ENCODE measurements around the gene MRPL27. TPM values are rescaled to one million over a fixed set of nuclear protein-coding genes. Genes with fewer than 3 reads are reported as not detected.
A peak's percentile ranks its signal among the peaks of the same experiment; 100 is the strongest.

MRPL27 gene
- total RNA-seq, 1 experiment from 2014 or later, result 106 TPM

DNA sequence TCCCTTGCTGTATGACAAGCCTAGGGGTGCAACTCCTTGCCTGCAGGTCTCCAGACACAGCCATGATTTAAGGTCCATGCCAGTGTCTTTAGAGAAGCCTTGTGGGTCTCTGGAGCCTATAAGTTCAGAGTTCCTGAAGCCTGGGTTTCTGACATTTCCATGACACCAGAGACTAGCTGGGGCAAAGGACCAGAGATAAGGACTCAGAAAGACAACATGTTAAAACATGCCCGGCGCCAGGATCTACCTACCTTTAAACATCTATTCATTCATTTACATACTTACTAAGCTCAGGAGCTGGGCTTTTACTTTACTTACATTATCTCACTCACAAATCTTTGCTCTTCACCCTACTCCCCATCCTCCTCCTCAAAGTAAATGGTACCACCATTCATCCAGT lies 1.5 kb downstream of the MRPL27 start:
- peak overlapping the region; percentile 54 to 67 for H3K4me3 ChIP-seq (replicated peaks in 1 of 2; ENCODE audit: low read depth in 1 of 2, low read length in 2 of 2)
- H3K27ac ChIP-seq (ENCODE audit: low read depth, low read length), result peak overlapping the region; percentile 82
- no peaks in the 10 kb centered on the region for H3K9me3 ChIP-seq (ENCODE audit: control insufficient read depth in 1 of 2, insufficient read depth in 1 of 2, low read depth in 1 of 2, low read length in 2 of 2)
- H3K9ac ChIP-seq (ENCODE audit: low read length), result peak overlapping the region; percentile 88
- H3K27me3 ChIP-seq (ENCODE audit: insufficient read depth, low read length), result no peaks in the 10 kb centered on the region
- ATAC-seq (no peak), DNase-seq (ENCODE audit: low read depth, low spot score) (no peak)
- no peaks in the 10 kb centered on the region for H3K9me2 ChIP-seq (ENCODE audit: insufficient read depth)
- H3K4me1 ChIP-seq (ENCODE audit: control insufficient read depth in 1 of 2, insufficient read depth in 2 of 2, low read length in 2 of 2), result peaks cover 9 to 16% of the 10 kb centered on the region in 2 experiments
- no TSS peak for BruUV-seq (replicated peaks)
- H4K20me1 ChIP-seq (ENCODE audit: insufficient read depth), result no peaks in the 10 kb centered on the region
- RAD21 ChIA-PET (ENCODE audit: low non-redundant PET in 1 of 2, low total read pairs in 2 of 2, uncharacterized antibody in 2 of 2, unreplicated experiment in 2 of 2), result no interaction called here
- H3K79me2 ChIP-seq (ENCODE audit: insufficient read depth, low read length), result peaks cover 55% of the 10 kb centered on the region
- POLR2A ChIA-PET, result interaction anchor here (1.7 kb wide), 1 partner anchor 9 kb away, joined by 9 read pairs; no protein-coding TSS in a partner anchor
- TF ChIP-seq YY1 (IDR thresholded peaks at IDR 0.05; ENCODE audit: extremely low read depth, insufficient replicate concordance, low read depth, low read length) (no peak), POLR2A (IDR thresholded peaks at IDR 0.05; ENCODE audit: borderline replicate concordance, extremely low read depth, insufficient read depth, insufficient read length) (no peak), ZFX (IDR thresholded peaks at IDR 0.05) (no peak), EZH2 (IDR thresholded peaks at IDR 0.05) (no peak), CTCF (IDR thresholded peaks at IDR 0.05 in 2 of 3, conservative IDR thresholded peaks at IDR 0.05 in 1 of 3; ENCODE audit: borderline replicate concordance in 1 of 3, insufficient read depth in 1 of 3, low read depth in 2 of 3, low read length in 2 of 3) (no peak), SP1 (IDR thresholded peaks at IDR 0.05; ENCODE audit: low read depth) (no peak), FOSL1 (IDR thresholded peaks at IDR 0.05; ENCODE audit: low read depth) (no peak), POLR2AphosphoS5 (IDR thresholded peaks at IDR 0.05; ENCODE audit: low read depth, low read length) (no peak), ZNF274 (IDR thresholded peaks at IDR 0.05; ENCODE audit: low read depth, low read length) (no peak), SIN3A (IDR thresholded peaks at IDR 0.05; ENCODE audit: low read depth) (no peak), CBX3 (IDR thresholded peaks at IDR 0.05; ENCODE audit: low read depth) (no peak), ELF1 (IDR thresholded peaks at IDR 0.05; ENCODE audit: borderline replicate concordance, low read depth) (no peak), ATF3 (IDR thresholded peaks at IDR 0.05) (no peak), SRF (IDR thresholded peaks at IDR 0.05; ENCODE audit: low read depth) (no peak), EGR1 (IDR thresholded peaks at IDR 0.05; ENCODE audit: low read depth) (no peak), TCF7L2 (IDR thresholded peaks at IDR 0.05; ENCODE audit: borderline replicate concordance, extremely low read depth, insufficient read depth, insufficient read length) (no peak), CEBPB (IDR thresholded peaks at IDR 0.05; ENCODE audit: low read depth) (no peak), MAX (IDR thresholded peaks at IDR 0.05) (no peak)
- TF ChIP-seq, protein P1, sequence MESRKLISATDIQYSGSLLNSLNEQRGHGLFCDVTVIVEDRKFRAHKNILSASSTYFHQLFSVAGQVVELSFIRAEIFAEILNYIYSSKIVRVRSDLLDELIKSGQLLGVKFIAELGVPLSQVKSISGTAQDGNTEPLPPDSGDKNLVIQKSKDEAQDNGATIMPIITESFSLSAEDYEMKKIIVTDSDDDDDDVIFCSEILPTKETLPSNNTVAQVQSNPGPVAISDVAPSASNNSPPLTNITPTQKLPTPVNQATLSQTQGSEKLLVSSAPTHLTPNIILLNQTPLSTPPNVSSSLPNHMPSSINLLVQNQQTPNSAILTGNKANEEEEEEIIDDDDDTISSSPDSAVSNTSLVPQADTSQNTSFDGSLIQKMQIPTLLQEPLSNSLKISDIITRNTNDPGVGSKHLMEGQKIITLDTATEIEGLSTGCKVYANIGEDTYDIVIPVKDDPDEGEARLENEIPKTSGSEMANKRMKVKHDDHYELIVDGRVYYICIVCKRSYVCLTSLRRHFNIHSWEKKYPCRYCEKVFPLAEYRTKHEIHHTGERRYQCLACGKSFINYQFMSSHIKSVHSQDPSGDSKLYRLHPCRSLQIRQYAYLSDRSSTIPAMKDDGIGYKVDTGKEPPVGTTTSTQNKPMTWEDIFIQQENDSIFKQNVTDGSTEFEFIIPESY (IDR thresholded peaks at IDR 0.05; ENCODE audit: extremely low read depth, insufficient replicate concordance, low read length), result no peak
- TF ChIP-seq, protein P2, sequence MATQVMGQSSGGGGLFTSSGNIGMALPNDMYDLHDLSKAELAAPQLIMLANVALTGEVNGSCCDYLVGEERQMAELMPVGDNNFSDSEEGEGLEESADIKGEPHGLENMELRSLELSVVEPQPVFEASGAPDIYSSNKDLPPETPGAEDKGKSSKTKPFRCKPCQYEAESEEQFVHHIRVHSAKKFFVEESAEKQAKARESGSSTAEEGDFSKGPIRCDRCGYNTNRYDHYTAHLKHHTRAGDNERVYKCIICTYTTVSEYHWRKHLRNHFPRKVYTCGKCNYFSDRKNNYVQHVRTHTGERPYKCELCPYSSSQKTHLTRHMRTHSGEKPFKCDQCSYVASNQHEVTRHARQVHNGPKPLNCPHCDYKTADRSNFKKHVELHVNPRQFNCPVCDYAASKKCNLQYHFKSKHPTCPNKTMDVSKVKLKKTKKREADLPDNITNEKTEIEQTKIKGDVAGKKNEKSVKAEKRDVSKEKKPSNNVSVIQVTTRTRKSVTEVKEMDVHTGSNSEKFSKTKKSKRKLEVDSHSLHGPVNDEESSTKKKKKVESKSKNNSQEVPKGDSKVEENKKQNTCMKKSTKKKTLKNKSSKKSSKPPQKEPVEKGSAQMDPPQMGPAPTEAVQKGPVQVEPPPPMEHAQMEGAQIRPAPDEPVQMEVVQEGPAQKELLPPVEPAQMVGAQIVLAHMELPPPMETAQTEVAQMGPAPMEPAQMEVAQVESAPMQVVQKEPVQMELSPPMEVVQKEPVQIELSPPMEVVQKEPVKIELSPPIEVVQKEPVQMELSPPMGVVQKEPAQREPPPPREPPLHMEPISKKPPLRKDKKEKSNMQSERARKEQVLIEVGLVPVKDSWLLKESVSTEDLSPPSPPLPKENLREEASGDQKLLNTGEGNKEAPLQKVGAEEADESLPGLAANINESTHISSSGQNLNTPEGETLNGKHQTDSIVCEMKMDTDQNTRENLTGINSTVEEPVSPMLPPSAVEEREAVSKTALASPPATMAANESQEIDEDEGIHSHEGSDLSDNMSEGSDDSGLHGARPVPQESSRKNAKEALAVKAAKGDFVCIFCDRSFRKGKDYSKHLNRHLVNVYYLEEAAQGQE (IDR thresholded peaks at IDR 0.05; ENCODE audit: low read depth), result no peak
- H2AFZ ChIP-seq (ENCODE audit: low read depth, low read length, poor library complexity, severe bottlenecking), result no peak overlapping the region
- peaks cover 39 to 43% of the 10 kb centered on the region in 2 experiments for H3K36me3 ChIP-seq (ENCODE audit: control insufficient read depth in 1 of 2, insufficient read depth in 2 of 2, low read length in 2 of 2)
- intact Hi-C loops (cut with micrococcal nuclease), result no loop called here
- peak overlapping the region; percentile 76 for H3K4me2 ChIP-seq (ENCODE audit: low read length)
- CTCF ChIA-PET, result interaction anchor here (0.6 to 1.3 kb wide), 3 partner anchors 9 to 172 kb away, joined by 3 to 5 read pairs (median 3); partner anchors contain the start of gene LRRC59

All from HCT116 (cell line).